Measurements from ENCODE around the gene SPATA20. TPM values are rescaled to one million over a fixed set of nuclear protein-coding genes. Genes with fewer than 3 reads are reported as not detected.

SPATA20 gene
- total RNA-seq, 8 experiments from 2014 or later = 5.4 to 64.4 (median 25.4) TPM

DNA sequence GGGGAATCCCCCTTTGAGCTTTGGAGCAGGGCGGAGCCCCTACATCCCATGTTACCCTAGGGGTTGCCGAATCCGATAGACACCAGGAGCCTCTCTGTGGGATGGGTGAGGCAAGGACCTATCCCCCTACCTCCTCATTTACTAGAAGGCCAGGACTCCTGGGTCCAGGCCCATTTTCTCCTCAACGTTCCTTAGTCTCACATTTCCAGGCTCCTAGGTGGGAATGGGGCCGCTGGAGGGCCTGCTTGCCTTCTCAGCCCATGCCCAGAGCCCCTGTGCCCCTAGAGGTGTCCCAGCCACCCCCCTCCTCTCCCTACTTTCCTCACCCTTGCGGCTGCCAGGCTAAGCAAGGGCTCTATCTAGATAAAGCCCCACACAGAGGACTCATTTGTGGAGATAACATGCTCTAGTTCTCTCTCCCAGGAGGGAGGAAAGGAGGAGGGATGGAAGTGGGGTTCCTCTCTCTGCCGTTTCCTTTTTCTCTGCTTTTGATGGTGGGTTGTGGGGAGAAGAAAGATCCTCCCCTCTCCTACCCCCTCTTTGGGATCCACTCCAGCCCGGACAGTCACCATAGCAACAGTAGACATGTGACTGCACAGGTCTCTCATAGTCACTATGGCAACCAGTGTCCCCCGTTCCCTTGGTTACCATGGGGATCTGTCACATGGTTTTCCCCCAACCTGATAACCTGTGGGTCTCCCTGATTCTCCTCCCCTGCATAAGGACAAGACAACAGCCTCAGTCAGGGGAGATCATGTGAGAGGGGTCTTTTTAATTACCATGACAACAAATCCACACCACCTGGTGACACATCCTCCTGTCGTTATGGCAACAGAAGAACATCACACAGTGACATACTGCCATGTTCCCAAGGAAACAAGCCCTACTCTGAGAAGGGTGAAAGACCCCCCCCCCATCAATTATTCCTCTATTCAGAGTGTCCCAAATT is 18.7 kb downstream of the SPATA20 start:
- 0 to 47% (median 9%) methylated on average over 1 to 3 of the region's 10 CpGs; no CpG with 5 or more reads in 4 of the 10 experiments for WGBS, 10 experiments
- Histone ChIP-seq H3K27ac (peak overlapping the region; percentile 79 to 81), H3K4me1 (replicated peaks in 1 of 2) (peaks cover 71 to 73% of the 10 kb centered on the region in 2 donors), H3K4me3 (no peak overlapping the region)
- peak in 5 of 8 experiments; percentile 61 to 70 (median 64) for ATAC-seq (replicated peaks in 6 of 8)
- in situ Hi-C loops (cut with MboI; ENCODE audit: low pct_unique_long_range_greater_than_20kb in 2 of 9, low sequenced_read_pairs in 9 of 9, unreplicated experiment in 9 of 9) = loop anchor here in 1 of 9 experiments (10.0 kb wide), 1 partner anchor 59 kb away; no protein-coding TSS in a partner anchor

DNA sequence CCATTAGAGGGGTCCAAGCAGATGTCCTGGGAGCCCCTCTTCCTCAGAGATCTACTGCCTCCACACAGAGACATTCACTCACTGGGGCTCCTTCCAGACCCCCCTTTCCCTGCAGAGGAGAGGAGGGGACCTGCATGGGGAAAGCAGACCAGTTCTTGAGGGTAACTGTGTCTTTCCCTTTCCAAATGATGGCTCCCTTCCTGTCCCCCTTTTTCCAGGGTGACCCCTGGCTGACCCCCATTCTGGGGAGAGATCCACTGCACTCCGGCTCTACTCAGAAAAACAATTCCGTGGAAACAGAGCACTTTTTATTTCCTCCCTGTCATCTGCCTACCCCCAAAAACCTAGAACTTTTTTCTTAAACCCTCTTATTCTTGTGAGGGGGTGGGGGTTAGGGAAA is 19.9 kb downstream of the SPATA20 start:
- Histone ChIP-seq H3K4me3 (no peak overlapping the region), H3K4me1 (replicated peaks in 1 of 2) (peaks cover 78% of the 10 kb centered on the region in 2 donors), H3K27ac (peak overlapping the region in 1 of 2 donors; percentile 81)
- in situ Hi-C loops (cut with MboI; ENCODE audit: low pct_unique_long_range_greater_than_20kb in 2 of 9, low sequenced_read_pairs in 9 of 9, unreplicated experiment in 9 of 9) = loop anchor here in 1 of 9 experiments (10.0 kb wide), 1 partner anchor 58 kb away; no protein-coding TSS in a partner anchor
- 0 to 58% (median 31%) methylated on average over 1 to 2 of the region's 2 CpGs; no CpG with 5 or more reads in 6 of the 10 experiments for WGBS, 10 experiments
- no peak for ATAC-seq (replicated peaks in 6 of 8)

DNA sequence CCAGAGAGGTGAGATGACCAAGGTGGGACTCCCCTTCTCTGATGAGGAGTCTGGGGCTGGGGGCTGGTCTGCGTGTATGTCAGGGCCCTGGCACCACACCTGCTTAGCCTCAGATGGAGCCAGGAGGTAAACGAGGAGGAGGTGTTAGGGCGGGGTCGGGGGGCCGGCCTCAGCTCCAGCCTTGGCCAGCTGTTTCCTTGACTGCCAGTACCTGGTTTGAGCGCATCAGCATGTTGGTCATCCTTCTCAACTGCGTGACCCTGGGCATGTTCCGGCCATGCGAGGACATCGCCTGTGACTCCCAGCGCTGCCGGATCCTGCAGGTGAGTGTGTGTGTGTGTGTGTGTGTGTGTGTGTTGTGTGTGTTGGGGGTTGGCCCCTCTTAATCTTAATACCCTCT is 21.7 kb downstream of the SPATA20 start:
- ATAC-seq (replicated peaks in 6 of 8) = no peak
- no peak overlapping the region for H3K27ac ChIP-seq
- H3K4me1 ChIP-seq (replicated peaks in 1 of 2) = peaks cover 62% of the 10 kb centered on the region in 2 donors
- H3K4me3 ChIP-seq = no peak overlapping the region
- in situ Hi-C loops (cut with MboI; ENCODE audit: low pct_unique_long_range_greater_than_20kb in 2 of 9, low sequenced_read_pairs in 9 of 9, unreplicated experiment in 9 of 9) = loop anchor here in 1 of 9 experiments (10.0 kb wide), 1 partner anchor 56 kb away; no protein-coding TSS in a partner anchor
- WGBS, 10 experiments = 33 to 100% (median 95%) methylated on average over 1 to 4 of the region's 12 CpGs; no CpG with 5 or more reads in 6 of the 10 experiments

DNA sequence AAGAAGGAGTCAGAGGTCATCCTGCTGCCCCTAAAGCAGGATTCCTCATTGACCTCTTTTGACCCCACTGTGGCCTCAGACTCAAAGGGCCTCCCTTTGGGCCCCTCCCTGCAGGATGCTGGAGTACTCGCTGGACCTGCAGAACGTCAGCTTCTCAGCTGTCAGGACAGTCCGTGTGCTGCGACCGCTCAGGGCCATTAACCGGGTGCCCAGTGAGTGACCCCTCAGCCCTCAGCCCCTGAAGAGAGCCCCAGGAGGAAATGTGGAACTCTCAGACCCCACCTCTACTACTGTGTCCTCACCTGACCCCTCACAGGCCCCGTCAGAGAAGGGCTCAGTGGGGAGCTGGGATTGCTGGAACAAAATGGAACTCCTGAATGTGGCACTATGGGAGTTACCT is 22.6 kb downstream of the SPATA20 start:
- Histone ChIP-seq H3K4me1 (replicated peaks in 1 of 2) (peaks cover 55% of the 10 kb centered on the region in 2 donors), H3K4me3 (no peak overlapping the region), H3K27ac (peak overlapping the region; percentile 81 to 85)
- 40% methylated on average over 1 of the region's 7 CpGs; no CpG with 5 or more reads in 9 of the 10 experiments for WGBS, 10 experiments
- ATAC-seq (replicated peaks in 6 of 8) = no peak
- in situ Hi-C loops (cut with MboI; ENCODE audit: low pct_unique_long_range_greater_than_20kb in 2 of 9, low sequenced_read_pairs in 9 of 9, unreplicated experiment in 9 of 9) = loop anchor here in 1 of 9 experiments (10.0 kb wide), 1 partner anchor 55 kb away; no protein-coding TSS in a partner anchor

DNA sequence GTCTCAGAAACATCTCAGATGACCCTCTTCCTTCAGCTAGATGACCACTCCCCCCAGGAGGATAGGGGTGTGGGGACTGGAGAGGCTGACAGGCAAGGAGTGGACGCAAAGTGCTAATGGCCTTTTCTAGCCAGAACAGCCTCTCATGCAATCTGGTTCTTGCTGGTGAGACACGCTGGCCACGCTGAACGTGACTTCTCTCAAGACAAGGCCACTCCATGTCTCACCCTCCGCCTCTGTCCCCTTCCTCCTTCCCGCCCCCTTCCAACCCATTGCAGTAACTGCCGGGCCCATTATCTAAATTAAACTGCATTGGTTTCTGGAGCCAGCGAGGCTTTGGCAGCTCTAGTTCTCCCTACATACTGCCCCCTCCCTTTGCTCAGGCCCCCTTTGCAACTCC is 23.1 kb downstream of the SPATA20 start:
- Histone ChIP-seq H3K4me1 (replicated peaks in 1 of 2) (peaks cover 50 to 52% of the 10 kb centered on the region in 2 donors), H3K27ac (peak overlapping the region; percentile 81 to 85), H3K4me3 (no peak overlapping the region)
- in situ Hi-C loops (cut with MboI; ENCODE audit: low pct_unique_long_range_greater_than_20kb in 2 of 9, low sequenced_read_pairs in 9 of 9, unreplicated experiment in 9 of 9) = no loop called here
- ATAC-seq (replicated peaks in 6 of 8) = peak in 5 of 8 experiments; percentile 34 to 68 (median 46)
- 33 to 71% (median 50%) methylated on average over 2 to 4 of the region's 8 CpGs; no CpG with 5 or more reads in 7 of the 10 experiments for WGBS, 10 experiments

DNA sequence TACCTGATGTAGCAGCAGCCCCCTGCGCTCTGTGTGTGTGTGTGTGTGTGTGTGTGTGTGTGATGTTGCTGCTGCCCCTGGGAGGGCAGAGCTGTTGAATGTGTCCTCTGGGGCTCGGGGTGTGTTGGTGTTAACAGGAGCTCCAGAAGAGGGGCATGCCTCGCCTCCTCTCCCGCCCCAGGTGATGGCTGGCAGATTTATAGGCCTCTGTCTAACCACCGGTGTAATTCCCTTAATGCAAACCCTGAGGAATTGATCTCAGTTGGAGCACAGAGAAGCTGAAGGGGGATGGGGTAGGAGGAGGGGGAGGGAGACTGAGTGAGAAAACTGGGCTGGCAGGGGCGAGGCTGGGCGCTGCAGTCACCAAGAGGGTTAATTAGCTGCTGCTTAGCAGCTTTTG is 23.6 kb downstream of the SPATA20 start:
- ATAC-seq (replicated peaks in 6 of 8) = peak in 5 of 8 experiments; percentile 59 to 77 (median 68)
- Histone ChIP-seq H3K4me3 (no peak overlapping the region), H3K27ac (peak overlapping the region; percentile 81 to 85), H3K4me1 (replicated peaks in 1 of 2) (peaks cover 45 to 47% of the 10 kb centered on the region in 2 donors)
- in situ Hi-C loops (cut with MboI; ENCODE audit: low pct_unique_long_range_greater_than_20kb in 2 of 9, low sequenced_read_pairs in 9 of 9, unreplicated experiment in 9 of 9) = no loop called here
- WGBS, 10 experiments = 60% methylated on average over 1 of the region's 7 CpGs; no CpG with 5 or more reads in 9 of the 10 experiments

DNA sequence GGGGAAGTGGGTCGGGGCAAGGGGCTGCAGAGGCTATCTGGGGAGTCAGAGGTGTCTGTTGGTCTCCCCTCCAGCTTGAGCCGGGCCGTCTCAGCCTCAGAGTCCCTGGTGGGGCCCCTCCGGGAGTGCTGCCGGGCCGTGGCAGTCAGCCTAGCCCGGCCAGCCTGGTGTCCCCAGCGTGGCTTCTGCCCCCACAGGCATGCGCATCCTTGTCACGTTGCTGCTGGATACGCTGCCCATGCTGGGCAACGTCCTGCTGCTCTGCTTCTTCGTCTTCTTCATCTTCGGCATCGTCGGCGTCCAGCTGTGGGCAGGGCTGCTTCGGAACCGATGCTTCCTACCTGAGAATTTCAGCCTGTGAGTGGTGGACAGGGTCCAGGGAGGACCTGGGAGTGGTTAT is 24.7 kb downstream of the SPATA20 start:
- no peak overlapping the region for H3K4me3 ChIP-seq
- in situ Hi-C loops (cut with MboI; ENCODE audit: low pct_unique_long_range_greater_than_20kb in 2 of 9, low sequenced_read_pairs in 9 of 9, unreplicated experiment in 9 of 9) = no loop called here
- 78 to 100% (median 86%) methylated on average over 2 to 11 of the region's 19 CpGs; no CpG with 5 or more reads in 7 of the 10 experiments for WGBS, 10 experiments
- no peak for ATAC-seq (replicated peaks in 6 of 8)
- H3K27ac ChIP-seq = no peak overlapping the region
- H3K4me1 ChIP-seq (replicated peaks in 1 of 2) = peaks cover 34 to 36% of the 10 kb centered on the region in 2 donors

DNA sequence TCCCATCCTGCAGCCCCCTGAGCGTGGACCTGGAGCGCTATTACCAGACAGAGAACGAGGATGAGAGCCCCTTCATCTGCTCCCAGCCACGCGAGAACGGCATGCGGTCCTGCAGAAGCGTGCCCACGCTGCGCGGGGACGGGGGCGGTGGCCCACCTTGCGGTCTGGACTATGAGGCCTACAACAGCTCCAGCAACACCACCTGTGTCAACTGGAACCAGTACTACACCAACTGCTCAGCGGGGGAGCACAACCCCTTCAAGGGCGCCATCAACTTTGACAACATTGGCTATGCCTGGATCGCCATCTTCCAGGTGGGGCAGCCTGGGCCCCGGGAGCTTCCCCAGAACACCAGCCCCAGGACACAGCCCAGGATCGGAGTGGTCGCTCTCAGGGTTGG is 25.6 kb downstream of the SPATA20 start:
- Histone ChIP-seq H3K27ac (no peak overlapping the region), H3K4me3 (no peak overlapping the region), H3K4me1 (replicated peaks in 1 of 2) (peaks cover 25 to 29% of the 10 kb centered on the region in 2 donors)
- in situ Hi-C loops (cut with MboI; ENCODE audit: low pct_unique_long_range_greater_than_20kb in 2 of 9, low sequenced_read_pairs in 9 of 9, unreplicated experiment in 9 of 9) = no loop called here
- WGBS, 10 experiments = 60 to 96% (median 87%) methylated on average over 1 to 9 of the region's 20 CpGs; no CpG with 5 or more reads in 6 of the 10 experiments
- no peak for ATAC-seq (replicated peaks in 6 of 8)

DNA sequence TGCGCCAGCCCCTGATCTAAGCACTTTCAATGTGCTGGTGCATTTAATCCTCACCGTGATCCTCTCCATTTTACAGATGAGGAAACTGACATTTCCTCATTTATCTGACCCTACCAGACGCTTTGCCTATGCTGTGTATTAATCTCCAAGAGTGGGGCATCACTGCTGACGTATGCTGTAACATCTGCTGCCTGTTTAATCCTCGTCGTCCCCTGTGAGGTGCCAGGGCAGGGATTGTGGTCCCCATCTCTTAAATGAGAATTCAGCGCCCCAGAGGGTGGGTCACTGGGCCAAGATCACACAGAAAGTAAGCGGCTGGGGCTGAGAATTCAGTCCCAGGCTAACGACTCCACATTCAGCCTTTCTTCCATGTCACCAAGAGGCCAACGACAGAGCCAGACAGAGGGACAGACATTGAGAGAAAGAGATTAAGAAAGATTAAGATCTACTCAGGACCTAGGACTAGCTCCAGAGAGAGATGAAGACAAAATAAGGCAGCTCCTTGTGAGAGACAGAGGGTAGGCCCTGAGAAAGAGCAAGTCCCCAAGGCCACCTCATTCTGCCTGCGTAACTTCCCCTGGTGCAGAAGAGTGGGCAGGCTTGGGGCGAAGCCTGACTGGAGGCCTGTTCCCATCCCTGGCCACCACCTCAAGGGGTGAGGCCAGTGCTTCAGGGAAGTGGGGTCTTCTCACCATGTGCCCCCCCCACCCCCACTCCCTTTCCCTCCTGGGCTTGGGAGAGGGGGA is 27.1 kb downstream of the SPATA20 start:
- in situ Hi-C loops (cut with MboI; ENCODE audit: low pct_unique_long_range_greater_than_20kb in 2 of 9, low sequenced_read_pairs in 9 of 9, unreplicated experiment in 9 of 9) = no loop called here
- ATAC-seq (replicated peaks in 6 of 8) = no peak
- H3K4me1 ChIP-seq (replicated peaks in 1 of 2) = peaks cover 21 to 27% of the 10 kb centered on the region in 2 donors
- WGBS, 10 experiments = 47 to 100% (median 87%) methylated on average over 1 to 12 of the region's 12 CpGs; no CpG with 5 or more reads in 1 of the 10 experiments
- no peak overlapping the region for H3K4me3 ChIP-seq
- H3K27ac ChIP-seq = no peak overlapping the region

DNA sequence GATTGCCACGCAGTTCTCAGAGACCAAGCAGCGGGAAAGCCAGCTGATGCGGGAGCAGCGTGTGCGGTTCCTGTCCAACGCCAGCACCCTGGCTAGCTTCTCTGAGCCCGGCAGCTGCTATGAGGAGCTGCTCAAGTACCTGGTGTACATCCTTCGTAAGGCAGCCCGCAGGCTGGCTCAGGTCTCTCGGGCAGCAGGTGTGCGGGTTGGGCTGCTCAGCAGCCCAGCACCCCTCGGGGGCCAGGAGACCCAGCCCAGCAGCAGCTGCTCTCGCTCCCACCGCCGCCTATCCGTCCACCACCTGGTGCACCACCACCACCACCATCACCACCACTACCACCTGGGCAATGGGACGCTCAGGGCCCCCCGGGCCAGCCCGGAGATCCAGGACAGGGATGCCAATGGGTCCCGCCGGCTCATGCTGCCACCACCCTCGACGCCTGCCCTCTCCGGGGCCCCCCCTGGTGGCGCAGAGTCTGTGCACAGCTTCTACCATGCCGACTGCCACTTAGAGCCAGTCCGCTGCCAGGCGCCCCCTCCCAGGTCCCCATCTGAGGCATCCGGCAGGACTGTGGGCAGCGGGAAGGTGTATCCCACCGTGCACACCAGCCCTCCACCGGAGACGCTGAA is 28.7 kb downstream of the SPATA20 start:
- no peak overlapping the region for H3K27ac ChIP-seq
- 67 to 100% (median 84%) methylated on average over 1 to 10 of the region's 33 CpGs; no CpG with 5 or more reads in 5 of the 10 experiments for WGBS, 10 experiments
- H3K4me3 ChIP-seq = no peak overlapping the region
- in situ Hi-C loops (cut with MboI; ENCODE audit: low pct_unique_long_range_greater_than_20kb in 2 of 9, low sequenced_read_pairs in 9 of 9, unreplicated experiment in 9 of 9) = no loop called here
- ATAC-seq (replicated peaks in 6 of 8) = no peak
- peaks cover 17 to 27% of the 10 kb centered on the region in 2 donors for H3K4me1 ChIP-seq (replicated peaks in 1 of 2)

DNA sequence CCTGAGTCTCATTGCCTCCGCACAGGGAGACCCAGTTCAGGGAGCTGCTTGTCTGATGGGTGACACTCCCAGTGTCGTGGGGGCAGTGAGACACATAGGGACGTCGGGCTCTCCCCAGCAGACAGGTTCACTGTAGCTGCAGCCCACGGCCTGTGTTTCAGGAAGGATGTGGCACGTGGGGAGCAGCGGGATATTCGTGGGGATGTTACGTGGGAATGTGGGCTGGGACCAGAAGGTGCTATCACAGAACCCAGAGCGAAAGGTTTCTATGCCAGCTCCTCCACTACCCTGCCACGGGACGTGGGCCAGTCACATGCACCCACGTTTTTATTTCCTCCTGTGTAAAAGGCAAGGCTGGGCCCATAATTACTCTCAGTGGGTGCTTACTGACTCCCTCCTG is 29.9 kb downstream of the SPATA20 start:
- in situ Hi-C loops (cut with MboI; ENCODE audit: low pct_unique_long_range_greater_than_20kb in 2 of 9, low sequenced_read_pairs in 9 of 9, unreplicated experiment in 9 of 9) = no loop called here
- H3K4me1 ChIP-seq (replicated peaks in 1 of 2) = peaks cover 14 to 20% of the 10 kb centered on the region in 2 donors
- H3K4me3 ChIP-seq = no peak overlapping the region
- 68 to 90% (median 76%) methylated on average over 2 to 8 of the region's 13 CpGs; no CpG with 5 or more reads in 4 of the 10 experiments for WGBS, 10 experiments
- no peak overlapping the region for H3K27ac ChIP-seq
- ATAC-seq (replicated peaks in 6 of 8) = no peak

DNA sequence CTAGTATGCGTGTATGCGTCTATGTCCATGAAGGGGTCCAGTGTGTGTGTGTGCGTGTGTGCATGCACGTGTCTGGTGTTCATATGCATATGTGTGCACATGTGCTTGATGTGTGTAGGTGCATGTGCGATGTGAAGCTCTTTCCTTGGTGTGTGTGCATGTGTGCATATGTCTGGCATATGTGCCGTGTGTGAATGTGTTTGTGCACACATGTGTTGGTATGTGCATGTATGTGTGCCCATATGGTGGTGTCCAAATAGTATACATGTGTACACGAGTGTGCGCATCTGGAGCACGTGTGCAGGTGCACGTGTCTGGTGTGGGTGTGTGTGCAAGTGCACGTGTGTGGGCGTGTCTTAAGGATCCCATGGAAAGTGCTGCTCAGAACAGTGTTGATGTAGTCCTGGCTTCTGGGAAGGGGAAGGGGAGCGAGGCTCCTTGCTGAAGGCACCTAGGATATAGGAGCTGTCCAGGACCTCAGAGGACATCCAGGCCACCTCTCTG is 30.5 kb downstream of the SPATA20 start:
- in situ Hi-C loops (cut with MboI; ENCODE audit: low pct_unique_long_range_greater_than_20kb in 2 of 9, low sequenced_read_pairs in 9 of 9, unreplicated experiment in 9 of 9) = no loop called here
- Histone ChIP-seq H3K4me1 (replicated peaks in 1 of 2) (peaks cover 16 to 20% of the 10 kb centered on the region in 2 donors), H3K27ac (no peak overlapping the region), H3K4me3 (no peak overlapping the region)
- 35 to 100% (median 77%) methylated on average over 1 to 10 of the region's 13 CpGs; no CpG with 5 or more reads in 4 of the 10 experiments for whole genome bisulfite sequencing, 10 experiments
- peak in 1 of 8 experiments; percentile 43 for ATAC-seq (replicated peaks in 6 of 8)
